ENCODE data around the gene CABP2.

The CABP2 gene

DNA sequence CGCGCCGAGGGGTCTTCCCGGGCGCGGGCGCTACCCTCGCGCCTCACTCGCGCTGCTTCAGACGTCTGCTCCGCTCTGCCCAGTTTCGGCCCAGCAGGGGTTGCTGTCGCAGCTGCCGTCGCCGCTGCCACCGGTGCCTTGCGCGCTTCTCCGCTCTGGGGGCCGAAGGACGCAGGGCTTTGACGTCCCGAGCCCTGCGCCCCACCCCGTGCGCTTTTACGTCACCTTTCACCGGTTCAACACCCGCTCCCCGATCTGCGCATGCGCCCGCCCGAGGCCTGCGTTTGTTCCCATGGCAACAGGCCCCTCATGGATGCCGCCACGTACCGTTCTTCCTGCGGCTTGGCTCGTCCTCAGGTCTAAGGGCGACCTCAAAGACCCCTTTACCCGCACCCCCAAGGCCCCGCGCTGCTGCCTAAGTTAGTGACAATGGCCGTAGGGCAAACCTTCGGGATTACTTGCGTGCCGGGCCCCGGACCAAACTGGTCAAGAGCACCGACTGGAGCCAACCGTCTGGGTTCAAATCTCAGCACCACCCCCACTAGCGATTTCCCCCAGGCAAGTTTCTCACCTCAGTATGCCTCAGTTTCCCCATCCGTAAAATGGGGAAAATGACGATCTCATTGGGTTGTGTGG lies 14.6 kb downstream of the CABP2 start:
- DNase-seq (ENCODE audit: extremely low read depth in 1 of 2, low read depth in 1 of 2): peak; percentile 95 to 99

DNA sequence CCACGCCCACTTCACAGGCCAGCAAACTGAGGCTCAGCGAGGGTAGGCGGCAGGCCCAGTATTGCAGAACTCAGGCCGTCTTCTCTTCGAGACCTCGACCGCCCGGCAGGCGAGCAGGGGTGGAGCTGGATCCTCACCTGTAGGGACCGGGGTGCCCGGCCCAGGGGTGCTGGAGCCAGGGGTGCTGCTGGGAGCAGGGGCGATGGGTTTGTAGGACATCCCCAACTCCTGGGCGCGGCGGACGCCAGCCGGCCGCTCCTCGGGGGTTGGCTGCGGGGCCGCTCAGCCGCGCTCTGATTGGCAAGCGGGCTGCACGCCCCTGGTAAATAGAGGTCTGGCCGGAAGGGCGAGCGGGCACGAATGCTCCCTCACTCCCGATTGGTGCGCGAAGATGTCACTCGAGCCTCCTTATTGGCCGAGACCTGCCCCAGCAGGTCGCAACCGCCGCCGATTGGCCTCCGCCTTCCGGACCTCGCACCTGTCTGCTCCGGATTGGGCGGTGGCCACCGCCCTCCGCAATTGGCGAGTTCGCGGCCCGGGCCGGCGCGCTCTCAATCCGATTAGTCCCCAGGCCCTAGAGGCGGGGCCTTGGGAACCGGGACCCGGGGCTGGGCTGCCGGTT lies 15.3 kb downstream of the CABP2 start, which contains the start of gene CDK2AP2:
Gene CDK2AP2 (minus strand): TSS at position 299 of the 622 bp plus-strand sequence. CDS start 80 bp downstream, at position 219.
- DNase-seq (ENCODE audit: extremely low read depth in 1 of 2, low read depth in 1 of 2): peak; percentile 96 to 99

DNA sequence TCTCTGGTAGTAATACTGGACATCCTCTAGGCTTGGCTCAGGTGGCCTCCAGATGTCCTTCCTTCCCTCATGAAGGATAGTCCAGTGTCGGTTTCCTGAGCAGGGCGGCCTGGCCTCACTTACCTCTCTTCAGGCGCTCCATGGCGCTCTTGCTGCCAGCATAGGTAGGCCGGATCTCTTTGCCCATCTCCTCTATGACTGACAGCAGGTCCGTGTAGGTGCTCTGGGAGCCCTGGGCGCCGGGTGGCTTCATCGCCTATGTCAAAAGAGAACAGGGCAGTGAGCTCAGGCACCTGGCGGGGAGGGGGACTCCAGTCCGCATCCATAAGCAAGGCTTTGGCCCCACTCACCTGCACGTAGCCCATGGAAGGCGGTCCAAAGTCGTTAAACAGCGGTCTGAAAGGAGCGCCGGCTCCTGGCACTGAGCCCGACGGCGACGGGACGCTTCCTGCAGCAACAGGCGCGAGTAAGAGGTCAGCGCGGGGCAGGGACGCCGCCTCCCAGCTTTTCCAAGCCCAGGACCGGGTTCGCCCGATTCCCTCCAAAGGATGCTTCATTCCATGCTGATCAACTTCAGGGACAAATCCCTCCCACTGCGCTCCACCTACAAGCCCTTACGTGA lies 15.9 kb downstream of the CABP2 start:
- DNase-seq (ENCODE audit: extremely low read depth in 1 of 2, low read depth in 1 of 2): no peak

DNA sequence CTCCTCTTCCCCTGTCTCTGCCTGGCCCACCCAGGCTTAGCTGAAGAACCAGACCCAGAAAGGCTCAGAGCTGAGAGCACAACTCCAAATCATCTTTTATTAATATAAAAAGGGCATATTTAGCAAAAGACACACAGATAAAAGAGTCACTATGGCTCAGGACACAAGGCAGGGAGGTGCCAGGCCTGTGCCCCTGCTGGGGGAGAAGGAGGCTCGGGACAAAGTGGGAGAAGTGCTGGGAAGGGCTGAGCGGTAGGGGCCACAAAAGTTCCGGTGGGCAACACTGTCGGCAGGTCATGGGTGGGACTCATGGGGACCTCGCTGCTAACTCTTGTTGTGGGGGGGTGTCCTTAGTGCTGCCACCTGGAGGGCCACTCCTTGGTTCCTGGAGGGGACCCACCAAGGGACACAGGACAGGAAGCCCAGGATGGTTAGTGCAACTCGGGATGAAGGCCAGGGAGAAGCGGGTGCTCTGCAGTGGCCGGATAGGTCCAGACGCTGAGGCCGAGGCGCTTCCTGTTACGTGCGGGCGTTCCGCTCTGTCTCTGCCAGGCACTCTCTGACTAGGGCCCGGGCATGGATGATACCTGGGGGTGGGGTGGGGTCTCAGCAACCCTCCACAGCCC lies 16.7 kb downstream of the CABP2 start:
- no peak for DNase-seq (ENCODE audit: extremely low read depth in 1 of 2, low read depth in 1 of 2)

DNA sequence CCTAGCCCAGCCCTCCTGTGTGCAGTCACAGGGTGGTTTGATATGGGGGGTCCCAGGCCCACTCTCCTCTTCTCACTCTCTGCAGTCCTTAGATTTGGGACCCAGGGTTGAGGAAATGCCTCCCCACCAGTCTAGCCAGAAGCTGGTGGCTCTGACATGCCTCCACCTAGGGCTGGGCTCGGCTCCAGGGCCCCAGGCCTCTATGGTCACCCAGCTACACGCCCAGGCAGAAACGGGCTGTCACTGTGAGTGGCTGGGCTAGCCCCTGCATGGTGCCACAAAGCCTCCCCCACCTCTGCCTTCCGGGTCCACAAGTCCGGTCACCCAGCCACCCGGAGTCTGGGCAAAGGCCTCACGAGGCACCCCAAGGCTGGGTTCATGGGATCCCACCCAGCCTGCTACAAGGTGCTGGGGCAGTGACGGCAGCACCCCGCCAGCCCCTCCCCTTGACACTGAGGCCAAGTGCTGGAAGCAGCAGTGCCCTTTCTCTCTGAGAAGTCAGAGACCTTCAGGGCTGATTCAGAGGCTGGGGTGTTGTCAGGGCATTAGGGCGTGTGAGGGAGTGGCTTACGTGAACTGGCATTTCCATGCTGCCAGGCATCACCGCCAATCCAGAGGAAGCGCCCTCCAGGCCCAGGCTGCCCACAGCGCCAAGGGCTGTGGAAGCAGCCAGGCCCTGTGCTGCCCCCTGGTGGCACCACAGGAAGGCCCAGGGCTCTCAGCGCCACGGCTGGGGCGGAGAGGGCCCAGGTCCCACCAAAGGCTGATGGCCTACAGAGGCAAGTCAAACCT lies 17.4 kb downstream of the CABP2 start:
- peak; percentile 79 to 92 for DNase-seq (ENCODE audit: extremely low read depth in 1 of 2, low read depth in 1 of 2)

DNA sequence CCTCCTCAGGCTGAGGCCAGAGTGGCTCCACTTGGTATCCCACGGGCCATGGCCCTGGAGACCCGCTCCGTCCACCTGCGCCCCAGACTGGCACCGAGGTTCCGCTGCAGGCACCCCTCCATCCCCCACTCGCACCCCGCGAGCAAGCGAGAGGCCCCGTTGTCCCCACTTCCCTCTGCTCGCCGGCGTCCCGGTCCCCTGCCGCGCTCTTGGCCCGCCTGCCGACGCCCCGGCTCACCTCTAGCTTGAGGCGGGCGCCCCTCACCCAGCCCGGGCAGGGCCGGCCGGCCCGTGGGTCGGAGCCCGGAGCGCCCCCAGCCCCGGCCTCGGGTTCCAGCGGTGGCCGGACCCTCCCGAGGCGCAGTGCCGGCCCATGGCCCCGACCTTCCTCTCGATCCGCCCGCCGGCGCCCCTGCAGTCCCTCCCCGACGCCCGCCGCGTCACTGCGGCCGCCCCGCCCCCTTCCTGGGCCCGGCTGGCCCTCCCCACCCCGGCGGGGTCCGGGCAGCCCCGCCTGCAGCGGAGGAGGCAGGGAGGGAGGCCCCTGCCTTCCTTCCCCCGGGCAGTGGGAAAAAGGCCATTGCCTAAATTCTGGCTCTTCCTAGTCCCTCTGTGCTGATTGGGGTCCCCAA lies 18.2 kb downstream of the CABP2 start, which contains the start of gene PITPNM1:
Gene PITPNM1 (minus strand): TSS at position 414 of the 632 bp plus-strand sequence. CDS start 1,183 bp downstream, outside the sequence.
- peak; percentile 65 to 66 for DNase-seq (ENCODE audit: extremely low read depth in 1 of 2, low read depth in 1 of 2)

DNA sequence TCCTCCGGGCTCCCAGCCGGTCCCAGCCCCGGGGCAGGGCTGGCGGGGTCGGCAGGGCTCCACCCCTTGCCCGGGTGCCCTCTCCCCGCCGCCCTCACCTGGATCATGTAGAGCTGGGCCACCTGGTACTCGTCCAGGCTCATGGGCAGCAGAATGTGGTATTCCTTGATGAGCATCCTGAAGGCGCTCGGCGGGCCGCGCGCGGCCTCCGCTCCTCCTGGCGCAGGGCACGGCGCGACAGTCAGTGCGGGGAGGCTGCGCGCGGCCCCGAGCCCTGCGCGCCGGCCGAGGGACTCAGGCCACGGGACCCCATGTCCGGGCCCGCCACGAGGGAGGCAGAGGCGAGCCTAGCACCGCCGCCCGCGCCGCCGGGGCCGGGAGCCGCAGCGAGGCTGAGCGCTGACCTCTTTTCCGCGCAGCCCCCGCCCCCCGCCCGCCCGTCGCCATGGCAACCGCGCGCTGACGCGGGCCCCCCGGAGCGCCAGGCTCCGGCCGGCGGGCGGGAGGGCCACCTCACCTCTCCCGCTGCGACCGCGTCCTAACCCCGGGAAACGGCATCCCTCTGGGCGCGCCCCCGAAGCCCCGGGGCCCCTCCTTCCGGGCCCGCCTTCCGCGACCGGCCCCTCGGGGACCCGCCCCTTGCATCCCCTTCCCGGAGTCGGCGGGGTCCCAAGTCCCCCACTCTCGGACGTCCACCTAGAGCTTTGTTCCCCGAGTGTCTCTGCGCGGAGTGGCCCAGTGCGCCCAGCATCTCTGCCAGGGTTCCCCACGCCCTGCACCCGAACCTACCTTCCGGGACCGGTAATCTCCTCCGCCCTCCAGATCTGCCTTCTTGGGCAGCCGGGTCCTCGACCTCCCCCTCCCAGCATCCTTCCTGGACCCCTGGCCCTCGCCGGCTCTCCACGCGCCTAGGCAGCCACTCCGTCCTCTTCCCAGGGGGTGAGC lies 19.0 kb downstream of the CABP2 start:
- DNase-seq (ENCODE audit: extremely low read depth in 1 of 2, low read depth in 1 of 2): no peak

DNA sequence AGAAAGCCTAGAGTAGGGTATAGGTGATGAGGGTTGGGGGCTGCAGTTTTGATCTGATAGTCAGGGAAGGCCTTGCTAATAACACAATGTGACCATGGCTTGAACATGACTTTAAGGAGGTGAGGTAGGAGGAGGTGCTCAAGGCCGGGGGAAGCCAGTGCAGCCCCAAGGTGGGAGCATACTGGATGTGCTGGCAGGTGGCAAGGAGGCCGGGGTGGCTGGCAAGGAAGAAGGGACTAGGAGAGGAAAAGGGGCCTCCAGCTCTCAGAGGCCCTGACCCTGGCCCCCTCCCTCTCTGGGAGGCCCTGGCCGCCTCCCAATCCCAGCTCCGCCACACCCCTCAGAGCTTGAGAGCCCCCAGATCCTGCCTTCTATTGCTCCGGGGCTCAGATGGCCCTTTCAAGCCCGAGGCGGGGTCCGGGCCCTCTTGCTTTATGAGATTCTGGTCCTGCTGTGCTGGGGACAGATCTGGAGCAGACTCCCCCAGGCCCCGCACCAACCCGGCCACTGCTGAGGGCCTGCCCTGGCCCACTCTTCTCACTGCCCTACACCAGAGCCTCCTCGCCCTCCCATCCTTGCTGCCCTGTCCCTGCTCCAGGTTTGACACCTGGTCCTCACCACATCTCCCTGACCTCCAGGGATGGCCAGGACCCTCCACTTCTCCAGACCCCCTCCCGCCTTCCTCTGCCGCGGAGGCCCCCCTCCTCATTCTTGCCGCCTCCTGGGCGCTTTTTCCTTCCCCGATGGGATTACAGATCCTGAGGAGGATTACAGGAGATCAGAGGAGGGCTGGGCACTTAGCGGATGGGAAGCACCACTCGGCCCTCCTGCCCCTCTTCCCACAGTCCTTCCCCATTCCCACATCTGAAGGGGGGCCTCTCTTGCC lies 19.9 kb downstream of the CABP2 start:
- no peak for DNase-seq (ENCODE audit: extremely low read depth in 1 of 2, low read depth in 1 of 2)

DNA sequence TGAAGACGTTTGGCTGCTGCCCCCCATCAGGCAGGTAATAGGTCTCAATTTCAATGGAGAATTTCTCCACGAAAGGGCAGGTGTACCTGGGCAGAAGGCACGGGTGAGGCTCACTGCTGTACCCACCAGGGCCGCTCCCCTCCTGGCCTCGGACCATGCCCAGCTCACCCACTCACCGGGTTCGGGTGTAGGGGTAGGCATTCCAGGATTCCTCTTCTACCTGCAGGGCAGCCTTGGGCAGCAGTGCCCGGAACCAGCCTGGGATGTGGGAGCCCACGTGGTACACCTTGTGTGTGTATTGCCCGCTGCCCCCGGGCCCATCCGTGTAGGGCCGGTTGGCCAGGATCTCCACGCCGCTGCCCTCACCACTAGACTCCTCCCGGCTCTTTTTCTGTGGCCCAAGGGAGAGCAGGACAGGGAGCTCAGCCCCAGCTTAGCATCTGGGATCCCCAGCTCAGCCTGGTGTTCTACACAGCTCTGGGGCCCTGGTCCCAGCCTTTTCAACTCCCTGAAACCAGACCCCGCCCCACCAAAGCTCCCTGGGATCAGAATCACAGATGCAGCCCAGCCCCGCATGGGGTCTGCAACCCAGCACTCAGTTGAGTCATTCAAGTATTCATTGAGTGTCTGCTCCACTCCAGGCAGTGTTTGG lies 20.8 kb downstream of the CABP2 start:
- DNase-seq (ENCODE audit: extremely low read depth in 1 of 2, low read depth in 1 of 2): no peak

DNA sequence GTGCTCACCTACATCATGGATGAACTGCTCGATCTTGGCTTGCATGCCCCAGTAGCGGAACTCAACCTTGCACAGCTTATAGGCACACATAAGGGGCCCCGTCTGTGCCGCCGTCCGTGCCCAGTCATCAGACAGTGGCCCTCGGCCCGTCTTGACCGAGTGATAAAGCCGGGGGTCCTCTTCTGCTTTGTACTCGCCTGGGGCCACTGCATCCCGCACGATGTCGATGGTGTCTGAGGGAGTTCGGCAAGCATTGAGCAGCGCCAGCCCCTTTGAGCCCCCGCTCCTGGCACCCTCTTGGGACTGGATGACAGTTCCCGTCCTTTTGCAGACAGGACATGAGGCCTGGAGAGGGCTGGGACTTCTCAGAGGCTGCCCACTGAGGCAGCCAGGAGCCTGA lies 21.4 kb downstream of the CABP2 start:
- no peak for DNase-seq (ENCODE audit: extremely low read depth in 1 of 2, low read depth in 1 of 2)

DNA sequence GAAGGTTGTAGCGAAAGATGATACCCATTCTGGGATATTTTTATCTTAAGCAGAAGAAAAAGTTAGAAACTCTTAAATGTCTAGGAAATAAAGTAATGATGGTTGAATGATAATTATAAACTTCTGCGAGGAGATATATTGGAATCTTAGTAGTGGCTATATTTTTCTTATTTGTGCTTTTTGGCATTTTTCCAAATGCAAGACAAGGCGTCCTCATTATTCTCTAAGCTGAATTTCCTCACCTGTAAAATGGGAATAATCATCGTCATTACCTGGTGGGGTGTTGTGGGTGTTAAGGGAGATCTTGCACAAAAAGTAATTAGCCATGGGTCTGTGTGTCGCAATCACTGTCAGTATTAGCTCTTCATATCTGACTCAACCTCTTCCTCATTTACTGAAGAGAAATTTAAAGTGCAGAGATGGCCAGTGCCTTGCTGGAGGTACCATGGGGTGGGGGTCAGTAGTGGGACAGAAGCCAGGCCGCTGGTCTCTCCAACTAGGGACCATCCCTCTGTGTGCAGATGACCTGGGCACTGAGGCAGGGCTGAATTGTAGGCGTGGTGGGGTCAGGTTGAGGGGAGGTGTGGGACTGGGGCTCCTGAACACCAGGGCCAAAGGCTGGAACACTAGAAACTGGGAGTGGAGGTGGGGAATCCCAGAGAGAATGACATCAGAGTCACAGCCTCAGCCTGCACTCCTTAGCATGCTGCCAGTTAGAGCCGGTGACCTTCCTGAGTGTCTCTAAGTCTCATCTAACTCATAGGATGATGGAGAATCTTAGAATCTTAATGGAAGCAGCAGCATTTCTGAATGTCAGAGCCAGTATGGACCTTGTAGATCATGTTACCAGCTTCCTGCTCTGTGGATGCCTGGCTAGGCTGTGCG lies 22.2 kb downstream of the CABP2 start:
- no peak for DNase-seq (ENCODE audit: extremely low read depth in 1 of 2, low read depth in 1 of 2)

DNA sequence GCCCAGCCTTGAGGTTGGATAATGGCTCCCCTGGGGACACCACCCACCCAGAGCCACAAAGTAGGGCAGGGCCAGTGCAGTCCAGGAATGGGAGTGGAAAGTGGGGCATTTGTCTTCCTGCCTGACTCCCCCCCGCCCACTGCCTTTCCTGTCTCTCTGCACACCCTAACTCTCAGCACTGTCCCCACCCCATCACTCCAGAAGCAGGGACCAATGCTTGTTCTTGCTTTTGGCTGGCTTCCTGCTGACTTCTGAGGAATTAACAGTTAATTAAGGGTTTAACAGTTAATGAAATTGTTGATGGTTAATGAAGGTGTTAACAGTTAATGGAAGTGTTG lies 22.8 kb downstream of the CABP2 start:
- DNase-seq (ENCODE audit: extremely low read depth in 1 of 2, low read depth in 1 of 2): no peak

DNA sequence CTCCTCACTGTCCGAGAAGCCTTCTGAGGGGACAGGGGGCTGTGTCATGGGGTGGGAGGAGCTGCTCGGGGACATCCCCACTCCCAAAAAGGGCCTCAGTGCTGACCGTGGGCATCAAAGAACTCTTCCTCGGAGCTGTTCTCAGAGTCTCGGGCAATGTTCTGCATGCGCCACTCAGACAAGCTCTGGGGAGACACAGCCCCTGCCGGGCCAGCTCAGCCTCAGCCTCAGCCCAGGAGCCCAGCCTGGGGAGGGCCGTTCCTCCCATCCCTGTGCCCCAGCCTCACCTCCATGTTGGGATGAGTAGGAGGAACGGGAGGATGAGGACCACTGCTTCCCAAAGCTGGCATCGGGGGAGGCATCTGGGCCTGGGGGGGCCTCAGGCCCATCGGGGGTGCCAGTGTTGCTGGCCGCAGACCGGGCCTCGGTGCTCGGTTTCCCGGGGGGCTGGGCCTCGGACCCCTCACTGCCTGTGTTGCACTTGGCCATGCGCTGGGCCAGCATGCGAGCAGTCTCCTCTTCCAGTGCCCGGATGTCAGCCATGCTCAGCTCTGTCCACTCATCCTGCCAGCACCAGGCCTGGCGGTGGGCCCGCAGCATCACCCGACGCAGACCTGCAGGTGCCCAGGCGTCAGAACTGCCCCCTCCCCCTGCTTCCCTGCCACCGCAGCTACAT lies 23.3 kb downstream of the CABP2 start:
- no peak for DNase-seq (ENCODE audit: extremely low read depth in 1 of 2, low read depth in 1 of 2)

DNA sequence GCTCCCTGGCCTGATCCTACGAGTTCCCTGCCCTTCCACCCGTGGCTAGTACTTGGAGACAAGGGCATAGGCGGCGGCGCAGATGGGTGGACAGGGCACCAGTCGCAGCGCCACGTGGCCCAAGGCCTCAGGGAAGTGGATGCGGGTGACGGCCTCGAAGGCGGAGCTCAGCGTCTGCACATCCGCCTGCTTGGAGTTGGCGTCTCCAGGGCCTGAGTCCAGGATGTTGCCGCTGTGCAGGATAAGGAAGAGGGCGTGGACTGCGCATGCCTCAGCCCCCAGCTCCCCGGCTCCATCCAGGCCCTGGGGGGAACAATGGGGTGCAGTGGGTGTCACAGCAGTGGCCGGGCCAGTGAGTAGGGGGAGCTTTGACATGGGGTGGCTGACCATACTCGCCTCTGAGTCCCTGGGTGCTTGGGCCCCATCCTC lies 24.7 kb downstream of the CABP2 start:
- DNase-seq (ENCODE audit: extremely low read depth in 1 of 2, low read depth in 1 of 2): no peak

DNA sequence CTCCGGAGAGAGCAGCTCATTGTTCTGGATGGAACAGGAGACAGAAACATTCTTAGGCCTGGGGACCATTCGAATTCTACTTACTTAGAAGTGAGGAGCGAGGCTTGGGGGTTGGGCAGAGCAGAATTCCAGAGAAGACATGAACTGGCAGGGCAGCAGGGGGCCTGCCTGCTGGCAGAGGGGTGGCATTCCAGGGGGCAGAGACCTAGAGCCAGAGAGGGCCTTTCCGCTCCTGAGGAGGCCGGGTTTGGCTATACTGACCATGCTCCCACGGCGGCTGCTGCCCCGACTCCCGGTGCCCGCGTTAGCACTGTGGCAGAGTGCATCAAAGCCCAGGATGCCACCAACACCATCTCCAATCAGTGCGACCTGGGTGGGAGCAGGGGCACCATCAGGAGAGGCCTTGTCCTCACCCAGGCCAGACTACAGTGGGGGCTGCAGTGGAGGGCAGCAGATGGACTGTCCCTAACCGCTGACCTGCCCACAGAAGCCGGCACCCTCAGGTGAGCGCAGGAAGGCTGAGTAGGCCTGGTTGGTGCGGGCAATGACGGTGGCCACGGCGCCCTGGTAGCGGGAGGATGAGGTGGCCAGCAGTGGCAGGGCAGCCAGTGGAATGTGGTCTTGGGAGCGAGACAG lies 25.5 kb downstream of the CABP2 start:
- no peak for DNase-seq (ENCODE audit: extremely low read depth in 1 of 2, low read depth in 1 of 2)

DNA sequence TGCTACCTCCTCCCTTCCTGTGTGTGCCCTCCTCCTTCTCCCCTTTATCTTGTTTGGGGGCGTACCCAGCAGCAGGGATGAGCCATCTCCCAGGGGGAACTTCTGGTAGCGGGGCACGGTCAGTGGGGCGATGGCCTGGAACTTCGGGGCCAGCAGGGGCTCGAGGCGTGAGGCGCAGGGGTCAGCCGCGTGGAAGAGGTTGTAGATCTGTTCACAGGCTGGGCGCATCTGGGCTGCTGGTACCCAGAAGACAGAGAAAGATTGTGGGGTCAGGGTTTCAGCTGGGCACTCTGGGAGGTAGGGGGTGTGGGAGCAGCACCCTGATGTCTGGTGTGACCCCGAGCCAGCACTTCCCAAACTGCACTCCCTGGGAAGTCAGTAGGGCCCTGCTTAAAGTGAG lies 27.1 kb downstream of the CABP2 start:
- DNase-seq (ENCODE audit: extremely low read depth in 1 of 2, low read depth in 1 of 2): no peak
